Breast epithelium (tissue), 4 donors: ENCODE results near the gene BIRC2. TPM values are rescaled to one million over a fixed set of nuclear protein-coding genes. Genes with fewer than 3 reads are reported as not detected.

Experiments used
- DNase-seq, 2 donors: peaks; one replicate each; pipeline ENCODE4 v3.0.0-alpha.2; 2019; ENCODE audit warnings: low spot score in 2 of 2
- H3K27ac ChIP-seq, 2 donors: fragments of 200-600 bp; sonication (generic) in 1 of 2; one replicate each; pipeline ENCODE4 v1.5.1; 2016 to 2019; ENCODE audit warnings: mild to moderate bottlenecking in 1 of 2
- H3K27me3 ChIP-seq, 2 donors: fragments of 200-600 bp; sonication (generic) in 1 of 2; one replicate each; pipeline versions ENCODE4 v1.5.1 to v1.6.0; 2017 to 2019; ENCODE audit warnings: control low read depth in 1 of 2, mild to moderate bottlenecking in 1 of 2
- H3K36me3 ChIP-seq: fragments of 200-600 bp; one replicate; pipeline ENCODE4 v1.5.1; 2019
- H3K4me1 ChIP-seq, 2 donors: fragments of 200-600 bp; sonication (generic); one replicate each; pipeline ENCODE4 v1.5.1; 2016 to 2019; ENCODE audit warnings: control low read depth in 1 of 2
- H3K4me3 ChIP-seq, 3 donors: fragments of 200-600 bp; sonication (generic); 1 replicate in 2 of 3; 2 replicates in 1 of 3; pipeline ENCODE4 v1.5.1; 2016 to 2019; ENCODE audit warnings: mild to moderate bottlenecking in 3 of 3, moderate library complexity in 2 of 3
- H3K9me3 ChIP-seq, 2 donors: fragments of 200-600 bp; sonication (generic) in 1 of 2; one replicate each; pipeline ENCODE4 v1.5.1; 2016 to 2019; ENCODE audit warnings: control low read depth in 1 of 2
- POLR2A ChIP-seq: fragments of 450-650 bp; IDR thresholded peaks from one replicate; pipeline ENCODE4 v1.6.1; 2016; ENCODE audit warnings: antibody characterized with exemption, mild to moderate bottlenecking, moderate library complexity
- POLR2AphosphoS5 ChIP-seq, 3 donors: sonication (generic); formaldehyde crosslinking; IDR thresholded peaks; one replicate each; pipeline ENCODE4 v1.6.1; 2017; ENCODE audit warnings: antibody characterized with exemption in 3 of 3
- intact Hi-C: fragments of 100-400 bp; cut with DNase I; formaldehyde crosslinking; loops from one replicate; pipeline ENCODE4 v1.15.1; 2023; ENCODE audit warnings: low total_unique reads
- total RNA-seq, 3 donors: library from RNA; depleted of rRNA; stranded (reverse); fragments of >200 nt; gene quantifications; one replicate each; pipeline ENCODE4 v1.1.0, GENCODE V29; 2016
- TF ChIP-seq, protein P1 (sequence below), 3 donors: fragments of 450-650 bp; IDR thresholded peaks; one replicate each; pipeline ENCODE4 v1.5.1; 2016 to 2017; ENCODE audit warnings: antibody characterized with exemption in 3 of 3, mild to moderate bottlenecking in 3 of 3, moderate library complexity in 3 of 3

The BIRC2 gene
- total RNA-seq, 3 donors from 2014 or later: 45.6 to 95.7 (median 48.5) TPM

DNA sequence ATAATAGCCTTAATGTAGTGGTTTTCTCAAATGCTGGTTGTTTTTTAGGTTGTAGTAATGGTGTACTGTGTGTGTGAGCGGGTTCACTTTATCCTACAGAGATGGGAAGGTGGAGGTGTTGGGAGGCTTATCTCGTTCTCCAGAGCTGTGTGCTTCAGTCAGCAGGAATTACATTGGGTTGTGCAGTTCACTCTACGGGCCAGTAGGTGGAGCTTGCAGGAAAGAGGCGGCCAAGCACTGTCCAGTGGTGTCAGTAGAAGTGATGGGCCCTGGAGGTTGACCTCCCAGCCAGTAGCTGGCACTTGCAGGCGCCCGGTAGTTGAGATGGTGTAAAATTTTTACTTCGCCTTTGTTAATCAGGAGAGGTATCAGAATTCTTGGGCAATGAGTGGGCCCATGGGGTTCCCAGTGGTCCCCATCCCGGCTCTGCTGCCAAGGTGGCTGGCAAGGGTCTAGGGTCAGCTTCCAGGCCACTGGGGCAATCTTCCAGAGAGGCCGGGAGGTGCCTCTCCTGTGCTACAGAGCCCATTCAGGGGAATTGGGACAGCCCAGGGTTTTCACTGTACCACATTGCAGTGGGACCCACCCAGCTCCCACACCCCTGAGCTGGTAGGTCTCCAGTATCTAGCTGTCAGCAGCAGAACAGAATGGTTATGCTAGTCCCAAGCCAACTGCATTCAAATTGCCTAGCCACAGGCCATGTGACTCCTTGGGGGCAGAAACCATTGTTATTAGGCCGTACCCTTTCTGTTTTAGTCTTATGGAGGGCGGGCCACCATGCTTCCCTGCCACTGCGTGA is 43.9 kb downstream of the BIRC2 start:
- no peak overlapping the region for H3K4me3 ChIP-seq
- peak overlapping the region in 1 of 2 donors; percentile 45 for H3K27ac ChIP-seq
- H3K4me1 ChIP-seq: no peaks in the 10 kb centered on the region
- intact Hi-C loops: no loop called here
- TF ChIP-seq, protein P1, sequence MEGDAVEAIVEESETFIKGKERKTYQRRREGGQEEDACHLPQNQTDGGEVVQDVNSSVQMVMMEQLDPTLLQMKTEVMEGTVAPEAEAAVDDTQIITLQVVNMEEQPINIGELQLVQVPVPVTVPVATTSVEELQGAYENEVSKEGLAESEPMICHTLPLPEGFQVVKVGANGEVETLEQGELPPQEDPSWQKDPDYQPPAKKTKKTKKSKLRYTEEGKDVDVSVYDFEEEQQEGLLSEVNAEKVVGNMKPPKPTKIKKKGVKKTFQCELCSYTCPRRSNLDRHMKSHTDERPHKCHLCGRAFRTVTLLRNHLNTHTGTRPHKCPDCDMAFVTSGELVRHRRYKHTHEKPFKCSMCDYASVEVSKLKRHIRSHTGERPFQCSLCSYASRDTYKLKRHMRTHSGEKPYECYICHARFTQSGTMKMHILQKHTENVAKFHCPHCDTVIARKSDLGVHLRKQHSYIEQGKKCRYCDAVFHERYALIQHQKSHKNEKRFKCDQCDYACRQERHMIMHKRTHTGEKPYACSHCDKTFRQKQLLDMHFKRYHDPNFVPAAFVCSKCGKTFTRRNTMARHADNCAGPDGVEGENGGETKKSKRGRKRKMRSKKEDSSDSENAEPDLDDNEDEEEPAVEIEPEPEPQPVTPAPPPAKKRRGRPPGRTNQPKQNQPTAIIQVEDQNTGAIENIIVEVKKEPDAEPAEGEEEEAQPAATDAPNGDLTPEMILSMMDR (IDR thresholded peaks at IDR 0.05): peak; percentile 61 to 78 (median 76)
- TF ChIP-seq POLR2AphosphoS5 (IDR thresholded peaks at IDR 0.05): no peak
- H3K36me3 ChIP-seq: no peaks in the 10 kb centered on the region
- no peaks in the 10 kb centered on the region for H3K27me3 ChIP-seq
- DNase-seq: peak; percentile 35 to 56
- H3K9me3 ChIP-seq: no peaks in the 10 kb centered on the region

DNA sequence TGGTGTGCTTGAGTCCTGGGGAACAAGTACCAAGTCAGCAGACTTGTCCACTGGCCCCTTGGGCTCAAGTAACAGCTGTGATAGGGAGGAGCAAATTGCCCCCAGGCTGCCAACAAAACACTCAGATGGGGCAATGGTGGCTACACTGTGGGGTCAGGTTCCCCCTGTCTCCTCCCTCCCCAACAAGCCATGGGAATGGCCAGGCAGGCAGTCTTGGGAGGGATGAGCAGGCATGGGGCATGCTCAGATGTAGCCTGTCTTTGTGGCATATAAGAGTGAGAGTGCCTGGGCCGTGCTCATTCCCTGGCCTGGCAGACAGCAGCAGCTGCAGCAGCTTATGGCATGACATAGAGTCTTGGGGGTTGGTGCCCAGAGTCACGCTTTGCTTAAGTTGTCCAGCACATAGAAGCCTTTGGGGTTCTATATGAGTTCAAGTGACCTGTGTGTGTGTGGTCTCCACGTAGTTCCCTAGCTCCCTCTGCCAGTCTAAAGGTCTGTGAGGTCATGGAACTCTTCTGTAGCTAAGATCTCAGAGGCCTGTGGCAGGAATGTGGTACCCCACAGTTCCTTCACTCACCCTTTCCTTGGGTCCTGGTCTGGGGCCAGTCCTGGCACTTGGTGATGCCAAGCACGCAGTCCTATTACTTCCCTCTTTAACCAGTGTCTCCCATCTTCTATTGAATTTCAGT is 44.7 kb downstream of the BIRC2 start:
- Histone ChIP-seq H3K4me1 (no peaks in the 10 kb centered on the region), H3K27me3 (no peaks in the 10 kb centered on the region), H3K36me3 (no peaks in the 10 kb centered on the region), H3K4me3 (no peak overlapping the region), H3K27ac (peak overlapping the region in 1 of 2 donors; percentile 45), H3K9me3 (no peaks in the 10 kb centered on the region)
- intact Hi-C loops: no loop called here
- TF ChIP-seq POLR2A: no peak
- TF ChIP-seq POLR2AphosphoS5 (IDR thresholded peaks at IDR 0.05): no peak
- TF ChIP-seq, protein P1 (IDR thresholded peaks at IDR 0.05): no peak
- no peak for DNase-seq

DNA sequence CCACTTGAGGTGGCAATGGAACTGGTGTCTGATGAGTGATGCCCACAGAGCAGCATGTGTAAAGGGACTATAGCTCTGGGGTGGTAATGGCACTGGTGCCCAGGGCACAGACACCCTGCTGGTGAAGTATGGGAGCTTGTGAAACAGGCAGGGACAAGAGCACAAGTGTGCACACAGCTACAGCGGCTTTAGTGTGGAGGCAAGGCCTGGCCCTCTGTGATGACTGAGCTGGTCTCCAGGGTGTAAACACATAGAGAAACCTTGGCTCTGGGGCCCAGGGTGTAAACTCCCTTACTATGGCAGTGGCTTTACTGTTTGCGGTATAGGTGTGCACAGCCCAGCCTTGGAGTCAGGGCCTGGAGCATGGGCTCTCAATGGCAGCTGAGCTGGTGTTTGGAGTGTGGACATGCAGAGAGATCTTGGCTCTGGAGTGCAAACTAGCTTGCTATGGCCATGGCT is 46.3 kb downstream of the BIRC2 start:
- Histone ChIP-seq H3K4me1 (no peaks in the 10 kb centered on the region), H3K36me3 (no peaks in the 10 kb centered on the region), H3K27me3 (no peaks in the 10 kb centered on the region), H3K4me3 (no peak overlapping the region), H3K27ac (no peak overlapping the region), H3K9me3 (no peaks in the 10 kb centered on the region)
- intact Hi-C loops: no loop called here
- TF ChIP-seq POLR2A (no peak), POLR2AphosphoS5 (IDR thresholded peaks at IDR 0.05) (no peak)
- TF ChIP-seq, protein P1 (IDR thresholded peaks at IDR 0.05): no peak
- no peak for DNase-seq

DNA sequence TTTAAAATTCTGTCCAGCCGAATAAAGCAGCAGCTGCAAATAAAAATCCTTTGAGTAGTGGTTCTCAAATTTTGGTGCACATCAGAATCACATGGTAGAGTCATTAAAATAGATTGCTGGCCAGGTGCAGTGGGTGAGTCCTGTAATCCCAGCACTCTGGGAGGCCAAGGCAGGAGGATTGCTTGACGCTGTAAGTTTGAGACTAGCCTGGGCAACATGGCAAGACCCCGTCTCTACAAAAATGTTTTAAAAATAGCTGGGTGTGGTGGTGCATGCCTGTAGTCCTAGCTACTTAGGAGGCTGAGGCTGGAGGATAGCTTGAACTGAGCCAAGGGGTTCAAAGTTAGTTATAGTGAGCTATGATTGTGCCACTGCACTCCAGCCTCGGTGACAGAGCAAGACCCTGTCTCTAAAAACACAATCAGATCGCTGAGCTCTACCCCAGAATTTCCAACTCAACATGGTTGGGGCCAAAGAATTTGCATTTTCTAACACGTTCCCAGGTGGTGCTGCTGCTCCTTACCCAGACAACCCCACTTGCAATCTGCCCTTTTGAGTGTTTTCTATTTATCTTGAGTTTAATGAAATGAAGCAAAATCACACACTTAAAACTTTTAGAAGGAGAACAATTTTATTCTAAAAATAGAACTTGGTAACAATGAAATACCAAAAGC is 48.8 kb downstream of the BIRC2 start:
- no peak overlapping the region for H3K4me3 ChIP-seq

More for the DNA sequence above, 48.8 kb downstream of the BIRC2 start:
- TF ChIP-seq, protein P1 (IDR thresholded peaks at IDR 0.05): no peak
- no peak for TF ChIP-seq POLR2A
- no peak for TF ChIP-seq POLR2AphosphoS5 (IDR thresholded peaks at IDR 0.05)
- Histone ChIP-seq H3K36me3 (peaks cover 3% of the 10 kb centered on the region), H3K9me3 (no peaks in the 10 kb centered on the region), H3K27me3 (no peaks in the 10 kb centered on the region), H3K27ac (no peak overlapping the region), H3K4me1 (no peaks in the 10 kb centered on the region)
- intact Hi-C loops: no loop called here
- no peak for DNase-seq
